ENCODE data around the gene PACSIN1. TPM values are rescaled to one million over a fixed set of nuclear protein-coding genes. Genes with fewer than 3 reads are reported as not detected.

PACSIN1 gene
- total and polyA plus RNA-seq, 2 of the 4 experiments (the other 2 are of a cell fraction) = 0.02 TPM; not detected in 1

DNA sequence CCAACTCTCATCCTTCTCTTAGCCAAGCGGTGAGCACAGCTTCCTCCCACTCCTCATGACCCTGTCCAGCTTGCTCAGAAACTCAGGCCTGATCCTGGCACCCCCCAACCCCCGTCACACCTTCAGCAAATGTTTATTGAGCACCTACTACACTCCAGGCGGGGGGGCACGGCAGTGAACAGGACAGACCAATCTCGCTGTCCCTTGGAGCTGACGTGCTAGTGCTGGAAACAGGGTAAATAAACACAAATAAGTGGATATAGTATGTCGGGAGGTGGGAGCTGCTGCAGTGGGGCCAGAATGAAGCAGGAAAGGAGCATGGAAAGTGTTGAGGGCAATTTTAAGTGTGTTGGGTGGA is 97.6 kb downstream of the PACSIN1 start:
- Histone ChIP-seq H4K5ac (ENCODE audit: low read depth, low read length) (no peak overlapping the region), H3K23ac (ENCODE audit: low read depth, low read length) (no peak overlapping the region), H2BK15ac (ENCODE audit: low read depth, low read length) (no peak overlapping the region), H2BK5ac (ENCODE audit: low read depth, low read length, poor library complexity, severe bottlenecking) (no peak overlapping the region), H3K79me1 (ENCODE audit: low read depth in 1 of 2, low read length in 2 of 2) (no peaks in the 10 kb centered on the region), H2BK120ac (ENCODE audit: low read depth, low read length) (no peak overlapping the region), H3K14ac (replicated peaks; ENCODE audit: low read depth, low read length) (no peak overlapping the region), H3K9ac (ENCODE audit: low read depth, low read length) (no peak overlapping the region), H3K9me3 (ENCODE audit: control insufficient read depth, insufficient read depth, low read length) (no peaks in the 10 kb centered on the region), H3K36me3 (ENCODE audit: control insufficient read depth, insufficient read depth, low read length) (no peaks in the 10 kb centered on the region), H4K8ac (ENCODE audit: low read depth in 2 of 2, low read length in 2 of 2) (no peak overlapping the region), H3K27ac (ENCODE audit: insufficient read depth, low read length) (no peak overlapping the region), H2AK9ac (replicated peaks; ENCODE audit: low read depth, low read length, poor library complexity) (peak overlapping the region; percentile 33), H3K18ac (ENCODE audit: low read depth, low read length) (no peak overlapping the region), H3K27me3 (ENCODE audit: control insufficient read depth, insufficient read depth, low read length) (peaks cover 2% of the 10 kb centered on the region; the same call in 1 of the 2 replicates), H3K4me3 (ENCODE audit: insufficient read depth, low read depth, low read length) (no peak overlapping the region), H3K4me2 (ENCODE audit: low read depth, low read length) (no peak overlapping the region), H3K4ac (ENCODE audit: low read depth, low read length) (no peak overlapping the region), H4K20me1 (ENCODE audit: insufficient read depth, low read length) (no peaks in the 10 kb centered on the region), H2AK5ac (ENCODE audit: low read depth, low read length) (no peak overlapping the region), H4K91ac (ENCODE audit: insufficient read depth, low read depth, low read length) (no peak overlapping the region), H2BK20ac (ENCODE audit: low read depth, low read length) (no peak overlapping the region), H3K56ac (ENCODE audit: extremely low read depth, insufficient read depth, low read length) (no peak overlapping the region), H3K4me1 (ENCODE audit: control insufficient read depth, insufficient read depth, low read length) (peaks cover 6% of the 10 kb centered on the region), H2AFZ (replicated peaks; ENCODE audit: low read length, poor library complexity) (no peak overlapping the region), H3K9me1 (ENCODE audit: insufficient read depth, low read length) (peaks cover 5% of the 10 kb centered on the region; the same call in 1 of the 2 replicates)
- in situ Hi-C loops (cut with MboI; ENCODE audit: low sequenced_read_pairs) = no loop called here
- ChIA-PET POLR2A (ENCODE audit: unreplicated experiment) (no interaction called here), CTCF (no interaction called here)
- no peak for DNase-seq
- WGBS, 2 experiments (ENCODE audit: extremely low coverage in 2 of 2, insufficient read length in 1 of 2) = 70% methylated on average over 2 of the region's 7 CpGs; no CpG with 5 or more reads in 1 of the 2 experiments
- ATAC-seq (ENCODE audit: low read depth) = no peak
- TF ChIP-seq, protein P1, sequence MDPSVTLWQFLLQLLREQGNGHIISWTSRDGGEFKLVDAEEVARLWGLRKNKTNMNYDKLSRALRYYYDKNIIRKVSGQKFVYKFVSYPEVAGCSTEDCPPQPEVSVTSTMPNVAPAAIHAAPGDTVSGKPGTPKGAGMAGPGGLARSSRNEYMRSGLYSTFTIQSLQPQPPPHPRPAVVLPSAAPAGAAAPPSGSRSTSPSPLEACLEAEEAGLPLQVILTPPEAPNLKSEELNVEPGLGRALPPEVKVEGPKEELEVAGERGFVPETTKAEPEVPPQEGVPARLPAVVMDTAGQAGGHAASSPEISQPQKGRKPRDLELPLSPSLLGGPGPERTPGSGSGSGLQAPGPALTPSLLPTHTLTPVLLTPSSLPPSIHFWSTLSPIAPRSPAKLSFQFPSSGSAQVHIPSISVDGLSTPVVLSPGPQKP (IDR thresholded peaks at IDR 0.05; ENCODE audit: borderline replicate concordance, low read depth, low read length) = no peak
- TF ChIP-seq MAFK (IDR thresholded peaks at IDR 0.05; ENCODE audit: low read depth, low read length) (no peak), FOS (IDR thresholded peaks at IDR 0.05; ENCODE audit: low read depth, low read length) (no peak), BHLHE40 (IDR thresholded peaks at IDR 0.05; ENCODE audit: low read depth, low read length) (no peak), CHD1 (IDR thresholded peaks at IDR 0.05; ENCODE audit: low read depth, low read length) (no peak), MAZ (IDR thresholded peaks at IDR 0.05; ENCODE audit: borderline replicate concordance, low read depth, low read length) (no peak), RCOR1 (IDR thresholded peaks at IDR 0.05; ENCODE audit: insufficient replicate concordance, low read length) (no peak), RFX5 (IDR thresholded peaks at IDR 0.05; ENCODE audit: low read depth, low read length) (no peak), MXI1 (IDR thresholded peaks at IDR 0.05; ENCODE audit: borderline replicate concordance, low read depth, low read length) (no peak), CEBPB (IDR thresholded peaks at IDR 0.05; ENCODE audit: low read depth, low read length) (no peak), RAD21 (IDR thresholded peaks at IDR 0.05; ENCODE audit: low read length) (no peak), NFE2L2 (IDR thresholded peaks at IDR 0.05; ENCODE audit: low read depth, low read length) (no peak)
- TF ChIP-seq, protein P2, sequence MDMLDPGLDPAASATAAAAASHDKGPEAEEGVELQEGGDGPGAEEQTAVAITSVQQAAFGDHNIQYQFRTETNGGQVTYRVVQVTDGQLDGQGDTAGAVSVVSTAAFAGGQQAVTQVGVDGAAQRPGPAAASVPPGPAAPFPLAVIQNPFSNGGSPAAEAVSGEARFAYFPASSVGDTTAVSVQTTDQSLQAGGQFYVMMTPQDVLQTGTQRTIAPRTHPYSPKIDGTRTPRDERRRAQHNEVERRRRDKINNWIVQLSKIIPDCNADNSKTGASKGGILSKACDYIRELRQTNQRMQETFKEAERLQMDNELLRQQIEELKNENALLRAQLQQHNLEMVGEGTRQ (IDR thresholded peaks at IDR 0.05; ENCODE audit: low read depth, low read length) = no peak
- TF ChIP-seq, protein P3, sequence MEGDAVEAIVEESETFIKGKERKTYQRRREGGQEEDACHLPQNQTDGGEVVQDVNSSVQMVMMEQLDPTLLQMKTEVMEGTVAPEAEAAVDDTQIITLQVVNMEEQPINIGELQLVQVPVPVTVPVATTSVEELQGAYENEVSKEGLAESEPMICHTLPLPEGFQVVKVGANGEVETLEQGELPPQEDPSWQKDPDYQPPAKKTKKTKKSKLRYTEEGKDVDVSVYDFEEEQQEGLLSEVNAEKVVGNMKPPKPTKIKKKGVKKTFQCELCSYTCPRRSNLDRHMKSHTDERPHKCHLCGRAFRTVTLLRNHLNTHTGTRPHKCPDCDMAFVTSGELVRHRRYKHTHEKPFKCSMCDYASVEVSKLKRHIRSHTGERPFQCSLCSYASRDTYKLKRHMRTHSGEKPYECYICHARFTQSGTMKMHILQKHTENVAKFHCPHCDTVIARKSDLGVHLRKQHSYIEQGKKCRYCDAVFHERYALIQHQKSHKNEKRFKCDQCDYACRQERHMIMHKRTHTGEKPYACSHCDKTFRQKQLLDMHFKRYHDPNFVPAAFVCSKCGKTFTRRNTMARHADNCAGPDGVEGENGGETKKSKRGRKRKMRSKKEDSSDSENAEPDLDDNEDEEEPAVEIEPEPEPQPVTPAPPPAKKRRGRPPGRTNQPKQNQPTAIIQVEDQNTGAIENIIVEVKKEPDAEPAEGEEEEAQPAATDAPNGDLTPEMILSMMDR (conservative IDR thresholded peaks at IDR 0.05; ENCODE audit: low read depth, low read length) = no peak
- dilution Hi-C loops (cut with HindIII; ENCODE audit: low sequenced_read_pairs, unreplicated experiment) = no loop called here
- intact Hi-C loops (cut with micrococcal nuclease) = no loop called here
- no TSS peak for BruUV-seq (replicated peaks)
